Gastrocnemius medialis (tissue), 4 donors: ENCODE measurements around the gene LYPD6B. TPM values are rescaled to one million over a fixed set of nuclear protein-coding genes. Genes with fewer than 3 reads are reported as not detected.

ENCODE experiments used
- ATAC-seq, 2 donors: fragments of 150-250 bp; one replicate each; pipeline ENCODE4 v1.9.1; 2016
- DNase-seq, 2 donors: peaks; one replicate each; pipeline ENCODE4 v3.0.0-alpha.2; 2019
- H3K27ac ChIP-seq, 4 donors: fragments of 200-600 bp; sonication (generic); 1 replicate in 1 of 4; 2 replicates in 3 of 4; pipeline ENCODE4 v1.5.1; 2016 to 2018; ENCODE audit warnings: mild to moderate bottlenecking in 2 of 4, moderate library complexity in 1 of 4
- H3K27me3 ChIP-seq, 3 donors: fragments of 200-600 bp; sonication (generic) in 2 of 3; 1 replicate in 1 of 3; 2 replicates in 2 of 3; pipeline versions ENCODE4 v1.5.1 to v1.6.0; 2016 to 2019; ENCODE audit warnings: mild to moderate bottlenecking in 1 of 3, moderate library complexity in 1 of 3
- H3K36me3 ChIP-seq, 2 donors: fragments of 200-600 bp; sonication (generic) in 1 of 2; one replicate each; pipeline ENCODE4 v1.5.1; 2017 to 2018
- H3K4me1 ChIP-seq, 2 donors: fragments of 200-600 bp; sonication (generic) in 1 of 2; one replicate each; pipeline ENCODE4 v1.5.1; 2016 to 2017; ENCODE audit warnings: mild to moderate bottlenecking in 2 of 2
- H3K4me3 ChIP-seq, 4 donors: fragments of 200-600 bp; sonication (generic) in 3 of 4; 1 replicate in 1 of 4; 2 replicates in 3 of 4; pipeline ENCODE4 v1.5.1; 2016 to 2019; ENCODE audit warnings: mild to moderate bottlenecking in 2 of 4
- H3K9me3 ChIP-seq, 3 donors: fragments of 200-600 bp; sonication (generic) in 2 of 3; 1 replicate in 1 of 3; 2 replicates in 2 of 3; pipeline ENCODE4 v1.5.1; 2016 to 2019
- CTCF ChIP-seq, 5 experiments: fragments of 450-650 bp in 3 of 5; fragments of 200-600 bp in 2 of 5; sonication (generic) in 2 of 5; IDR thresholded peaks in 4 of 5; conservative IDR thresholded peaks in 1 of 5; 1 replicate in 4 of 5; 2 replicates in 1 of 5; pipeline ENCODE4 v1.5.1; 2016 to 2019; ENCODE audit warnings: antibody characterized with exemption in 5 of 5, mild to moderate bottlenecking in 3 of 5, moderate library complexity in 3 of 5
- POLR2A ChIP-seq, 2 donors: fragments of 450-650 bp; IDR thresholded peaks; one replicate each; pipeline ENCODE4 v1.6.1; 2017; ENCODE audit warnings: antibody characterized with exemption in 2 of 2, mild to moderate bottlenecking in 2 of 2, moderate library complexity in 2 of 2
- in situ Hi-C, 4 donors: fragments of 200-750 bp; cut with MboI; loops; one replicate each; pipeline versions ENCODE4 v1.15.0 to v1.8.0; 2017; ENCODE audit warnings: low sequenced_read_pairs in 4 of 4
- intact Hi-C: fragments of 100-400 bp; cut with DNase I; formaldehyde crosslinking; loops from one replicate; pipeline ENCODE4 v1.15.1; 2023; ENCODE audit warnings: low total_unique reads
- total RNA-seq, 4 donors: library from RNA; depleted of rRNA; stranded (reverse); fragments of >200 nt; gene quantifications; one replicate each; pipeline versions ENCODE4 v1.1.0 to v1.2.3, GENCODE V29; 2016

Gene LYPD6B
- total RNA-seq, 4 donors from 2014 or later: not detected

- DNase-seq (no peak), ATAC-seq (no peak)
- no peaks in the 10 kb centered on the region for H3K9me3 ChIP-seq
- in situ Hi-C loops (no loop called here), intact Hi-C loops (no loop called here)
- H3K27ac ChIP-seq: no peak overlapping the region
- no peaks in the 10 kb centered on the region for H3K27me3 ChIP-seq
- no peaks in the 10 kb centered on the region for H3K36me3 ChIP-seq
- H3K4me1 ChIP-seq: no peaks in the 10 kb centered on the region
- H3K4me3 ChIP-seq: no peak overlapping the region
- TF ChIP-seq CTCF (IDR thresholded peaks at IDR 0.05 in 4 of 5, conservative IDR thresholded peaks at IDR 0.05 in 1 of 5) (no peak), POLR2A (IDR thresholded peaks at IDR 0.05) (no peak)
These were observed 10.6 kb downstream of the LYPD6B start for GRCh38 chr2:149049142-149049541.

DNA sequence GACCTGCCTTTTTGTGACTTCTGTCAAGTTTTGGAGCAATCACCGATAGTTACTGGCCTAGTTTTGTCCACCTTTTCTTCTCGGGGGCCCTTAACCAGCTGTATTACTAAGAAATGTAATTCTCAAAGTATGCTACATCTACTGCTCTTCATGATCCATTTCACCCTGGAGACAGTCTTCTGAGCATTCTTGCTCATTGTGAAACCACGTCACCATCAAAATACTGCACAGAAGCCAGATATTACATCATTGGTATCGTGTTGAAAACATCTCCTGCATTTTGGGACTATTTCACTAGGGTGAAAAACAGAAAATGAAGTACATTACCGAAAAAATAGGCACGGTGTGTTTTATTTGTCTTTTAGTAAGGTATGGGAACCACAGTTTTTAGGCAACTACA, 11.7 kb downstream of the LYPD6B start:
- intact Hi-C loops (no loop called here), in situ Hi-C loops (no loop called here)
- H3K4me3 ChIP-seq: no peak overlapping the region
- H3K4me1 ChIP-seq: no peaks in the 10 kb centered on the region
- TF ChIP-seq CTCF (IDR thresholded peaks at IDR 0.05 in 4 of 5, conservative IDR thresholded peaks at IDR 0.05 in 1 of 5) (no peak), POLR2A (IDR thresholded peaks at IDR 0.05) (no peak)
- H3K27me3 ChIP-seq: no peaks in the 10 kb centered on the region
- no peaks in the 10 kb centered on the region for H3K36me3 ChIP-seq
- ATAC-seq (no peak), DNase-seq (no peak)
- no peaks in the 10 kb centered on the region for H3K9me3 ChIP-seq
- H3K27ac ChIP-seq: no peak overlapping the region

DNA sequence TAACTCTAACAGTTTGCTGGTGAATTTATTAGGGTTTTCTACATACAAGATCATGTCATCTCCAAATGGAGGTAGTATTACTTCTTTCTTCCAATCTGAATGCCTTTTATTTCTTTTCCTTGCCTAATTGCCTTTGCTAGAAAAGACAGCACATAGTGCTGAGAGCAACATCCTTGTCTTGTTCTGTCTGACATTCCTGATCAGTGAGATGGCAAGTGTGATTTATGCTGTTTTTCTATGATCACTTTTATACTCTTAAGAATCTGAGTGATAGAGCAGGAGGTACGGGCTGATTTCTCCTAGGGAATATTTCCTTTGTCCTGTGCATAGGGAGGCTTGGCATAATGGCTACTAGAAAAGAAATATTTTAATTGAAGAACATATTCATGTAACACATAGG, 17.3 kb downstream of the LYPD6B start:
- intact Hi-C loops: no loop called here
- Histone ChIP-seq H3K36me3 (no peaks in the 10 kb centered on the region), H3K27me3 (no peaks in the 10 kb centered on the region), H3K4me3 (no peak overlapping the region), H3K9me3 (no peaks in the 10 kb centered on the region), H3K27ac (no peak overlapping the region), H3K4me1 (no peaks in the 10 kb centered on the region)
- TF ChIP-seq CTCF (IDR thresholded peaks at IDR 0.05 in 4 of 5, conservative IDR thresholded peaks at IDR 0.05 in 1 of 5) (no peak), POLR2A (IDR thresholded peaks at IDR 0.05) (no peak)
- no peak for ATAC-seq
- in situ Hi-C loops: no loop called here
- DNase-seq: no peak

- intact Hi-C loops (no loop called here), in situ Hi-C loops (no loop called here)
- Histone ChIP-seq H3K27me3 (no peaks in the 10 kb centered on the region), H3K4me1 (no peaks in the 10 kb centered on the region), H3K27ac (no peak overlapping the region), H3K36me3 (no peaks in the 10 kb centered on the region), H3K9me3 (no peaks in the 10 kb centered on the region), H3K4me3 (no peak overlapping the region)
- TF ChIP-seq CTCF (IDR thresholded peaks at IDR 0.05 in 4 of 5, conservative IDR thresholded peaks at IDR 0.05 in 1 of 5) (no peak), POLR2A (IDR thresholded peaks at IDR 0.05) (no peak)
- DNase-seq (no peak), ATAC-seq (no peak)
These were observed 18.2 kb downstream of the LYPD6B start for GRCh38 chr2:149056541-149057255.

GRCh38 chr2:149057401-149057800, 18.9 kb downstream of the LYPD6B start:
- in situ Hi-C loops (no loop called here), intact Hi-C loops (no loop called here)
- H3K36me3 ChIP-seq: no peaks in the 10 kb centered on the region

More at GRCh38 chr2:149057401-149057800, 18.9 kb downstream of the LYPD6B start:
- Histone ChIP-seq H3K27me3 (no peaks in the 10 kb centered on the region), H3K4me3 (no peak overlapping the region), H3K9me3 (no peaks in the 10 kb centered on the region), H3K27ac (no peak overlapping the region), H3K4me1 (no peaks in the 10 kb centered on the region)
- ATAC-seq (no peak), DNase-seq (no peak)
- no peak for TF ChIP-seq CTCF (IDR thresholded peaks at IDR 0.05 in 4 of 5, conservative IDR thresholded peaks at IDR 0.05 in 1 of 5)
- no peak for TF ChIP-seq POLR2A (IDR thresholded peaks at IDR 0.05)
